ENCODE results near the gene DLG2. TPM values are rescaled to one million over a fixed set of nuclear protein-coding genes. Genes with fewer than 3 reads are reported as not detected.

DLG2 gene
- total RNA-seq, 1 donor: 1.3 TPM

DNA sequence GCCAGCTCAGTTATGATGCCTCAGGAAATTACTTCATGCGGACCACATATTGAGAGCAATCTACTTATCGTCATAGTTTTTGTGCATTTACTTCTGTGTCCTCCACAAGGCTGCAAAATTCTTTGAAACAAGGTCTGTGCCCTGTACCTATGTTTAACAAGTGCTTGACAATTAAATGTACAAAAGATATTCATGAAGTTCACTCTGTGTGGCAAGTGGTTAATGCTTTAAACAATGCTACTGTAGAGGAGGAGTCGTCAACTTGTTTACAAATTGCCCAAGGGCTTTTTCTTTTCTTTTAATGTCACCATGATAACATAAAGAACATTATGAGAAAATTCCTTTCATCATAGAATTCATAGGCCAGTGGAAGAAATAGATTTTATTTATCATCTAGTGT is 1469.5 kb downstream of the DLG2 start:
- no peak overlapping the region for H3K4me3 ChIP-seq (ENCODE audit: low read depth, low read length)
- TF ChIP-seq CTCF (IDR thresholded peaks at IDR 0.05; ENCODE audit: insufficient read depth, low read depth, low read length): no peak
- DNase-seq (ENCODE audit: low read depth): no peak

DNA sequence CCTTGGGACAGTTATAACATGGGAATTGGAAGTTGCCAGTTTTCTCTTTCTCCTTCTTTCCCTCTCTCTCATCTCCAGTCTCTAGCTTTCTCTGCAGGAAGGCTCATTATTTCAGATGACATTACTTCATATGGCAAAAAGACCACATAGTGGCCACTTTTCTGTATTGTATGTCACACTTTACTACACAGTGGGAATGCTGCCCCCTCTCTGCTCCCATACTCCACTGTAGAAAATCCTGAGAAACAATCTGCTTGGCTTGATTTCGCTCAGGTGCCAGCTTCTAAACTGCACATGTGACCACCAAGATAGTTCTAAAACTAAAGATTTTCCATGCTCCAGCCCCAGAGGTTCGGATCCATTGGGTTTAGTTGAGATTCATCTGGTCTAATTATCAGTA is 1480.3 kb downstream of the DLG2 start:
- H3K4me3 ChIP-seq (ENCODE audit: low read depth, low read length): no peak overlapping the region
- TF ChIP-seq CTCF (IDR thresholded peaks at IDR 0.05; ENCODE audit: insufficient read depth, low read depth, low read length): no peak
- DNase-seq (ENCODE audit: low read depth): no peak

DNA sequence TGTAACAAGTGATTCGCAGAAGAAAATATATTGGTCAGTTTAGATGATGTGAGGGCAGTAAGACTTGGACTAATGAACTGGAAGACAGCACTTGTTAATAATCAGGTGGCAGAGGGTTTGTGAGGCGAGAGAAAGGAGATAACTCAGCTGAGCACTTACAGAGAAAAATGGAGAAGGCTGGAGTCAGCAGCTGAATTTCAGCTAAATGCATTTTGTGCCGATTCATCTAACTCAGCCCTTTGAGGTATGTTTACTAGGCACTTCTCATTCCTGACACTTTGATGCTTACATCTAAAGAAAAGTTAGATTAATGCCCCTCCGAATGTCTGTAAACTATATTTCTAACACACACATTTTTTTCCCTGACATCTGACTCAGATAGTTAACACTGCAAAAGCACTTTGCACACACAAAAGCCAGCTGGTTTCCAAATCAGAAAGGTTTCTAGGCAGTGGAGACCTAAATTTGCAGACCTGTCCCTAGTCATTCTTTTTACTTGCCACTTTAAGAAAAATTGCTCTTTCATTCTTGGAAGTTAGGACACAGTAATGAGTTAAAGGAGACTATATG is 1481.4 kb downstream of the DLG2 start:
- no peak overlapping the region for H3K4me3 ChIP-seq (ENCODE audit: low read depth, low read length)
- TF ChIP-seq CTCF (IDR thresholded peaks at IDR 0.05; ENCODE audit: insufficient read depth, low read depth, low read length): no peak
- no peak for DNase-seq (ENCODE audit: low read depth)

- TF ChIP-seq CTCF (IDR thresholded peaks at IDR 0.05; ENCODE audit: insufficient read depth, low read depth, low read length): no peak
- no peak overlapping the region for H3K4me3 ChIP-seq (ENCODE audit: low read depth, low read length)
- no peak for DNase-seq (ENCODE audit: low read depth)
Observed at GRCh38 chr11:84144531-84144930, 1482.6 kb downstream of the DLG2 start.

DNA sequence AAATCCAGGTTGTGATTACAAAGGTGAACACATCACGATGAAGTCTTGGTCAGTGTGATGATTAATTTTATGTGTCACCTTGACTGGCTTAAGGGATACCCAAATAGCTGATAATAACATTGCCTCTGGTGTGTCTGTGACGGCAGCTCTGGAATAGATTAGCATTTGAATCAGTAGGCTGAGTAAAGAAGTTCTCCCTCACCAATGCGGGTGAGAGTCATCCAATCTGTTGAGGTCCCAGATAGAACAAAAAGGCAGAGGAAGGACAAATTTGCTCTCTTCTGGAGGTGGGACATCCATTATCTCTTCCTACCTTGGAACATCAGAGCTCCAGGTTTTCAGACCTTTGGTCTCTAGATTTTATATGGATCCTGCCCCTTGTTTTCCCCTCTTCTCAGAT is 1484.7 kb downstream of the DLG2 start:
- no peak for TF ChIP-seq CTCF (IDR thresholded peaks at IDR 0.05; ENCODE audit: insufficient read depth, low read depth, low read length)
- H3K4me3 ChIP-seq (ENCODE audit: low read depth, low read length): no peak overlapping the region
- no peak for DNase-seq (ENCODE audit: low read depth)

- no peak for TF ChIP-seq CTCF (IDR thresholded peaks at IDR 0.05; ENCODE audit: insufficient read depth, low read depth, low read length)
- no peak overlapping the region for H3K4me3 ChIP-seq (ENCODE audit: low read depth, low read length)
- peak; percentile 1 for DNase-seq (ENCODE audit: low read depth)
Observed at GRCh38 chr11:84140386-84141169, 1486.6 kb downstream of the DLG2 start.
